GM19351 (cell line): ENCODE data around the gene TRPM2.
"Not testable (repeated sequence)": the region's sequence is repeated elsewhere in the genome, so short reads cannot be mapped to it uniquely, and the experiment has no call there.

Experiments used
- ATAC-seq: cut with Tn5 transposase; IDR thresholded peaks from one replicate; pipeline ENCODE4 v1.9.1; 2021; ENCODE audit warnings: mild to moderate bottlenecking, moderate library complexity; ENCODE audit not compliant: unreplicated experiment

Gene TRPM2

GRCh38 chr21:44405948-44406872, 52.8 kb downstream of the TRPM2 start:
- no peak for ATAC-seq

DNA sequence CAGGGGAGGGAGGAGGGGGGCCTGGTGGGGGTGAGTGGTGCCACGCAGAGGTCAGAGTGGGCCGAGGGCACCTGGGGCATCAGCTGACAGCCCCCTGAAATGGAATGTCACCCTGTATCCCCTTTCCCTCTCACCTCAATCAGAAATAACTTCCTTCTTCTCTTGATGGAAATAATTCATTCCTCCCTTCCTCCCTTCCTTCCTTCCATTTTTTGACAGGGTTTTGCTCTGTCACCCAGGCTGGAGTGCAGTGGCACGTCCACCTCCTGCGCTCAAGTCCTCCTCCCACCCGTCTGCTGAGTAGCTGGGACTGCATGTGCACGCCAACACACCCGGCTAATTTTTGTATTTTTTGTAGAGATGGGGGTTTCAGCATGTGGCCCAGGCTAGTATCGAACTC, 53.5 kb downstream of the TRPM2 start:
- ATAC-seq, result no peak

DNA sequence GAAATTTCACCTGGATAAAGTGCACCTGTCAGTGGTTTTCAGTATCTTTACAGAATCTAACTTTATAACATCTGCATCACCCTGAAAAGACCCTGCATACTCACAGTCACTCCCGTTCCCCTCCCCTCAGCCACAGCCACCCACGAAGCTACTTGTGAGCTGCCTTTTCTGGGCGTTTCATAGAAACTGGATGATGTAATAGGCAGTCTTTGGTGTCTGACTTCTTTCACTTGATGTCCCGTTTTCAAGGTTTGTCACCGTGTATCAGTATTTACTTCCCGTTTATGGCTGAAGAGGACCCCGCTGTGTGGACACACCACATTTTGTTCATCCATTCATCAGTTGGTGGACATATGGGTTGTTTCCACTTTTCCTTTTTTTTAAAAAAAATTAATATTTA, 54.1 kb downstream of the TRPM2 start:
- no peak for ATAC-seq

DNA sequence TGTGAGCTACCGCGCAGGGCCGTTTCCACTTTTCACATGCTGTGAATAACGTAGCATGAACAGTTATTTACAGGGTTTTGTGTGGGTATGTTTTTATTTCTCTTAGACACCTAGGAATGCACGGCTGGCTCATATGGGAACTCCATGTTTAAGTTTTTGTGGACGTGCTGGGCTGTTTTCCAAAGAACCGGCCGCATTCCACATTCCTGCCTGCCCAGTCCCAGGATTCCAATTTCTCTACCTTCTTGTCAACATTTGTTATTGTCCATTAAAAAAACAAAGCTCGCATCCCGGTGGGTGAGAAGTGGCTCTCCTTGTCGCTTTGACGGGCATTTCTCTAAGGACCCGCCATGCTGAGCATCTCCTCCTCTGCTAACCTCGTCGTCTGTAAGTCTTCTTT, 54.8 kb downstream of the TRPM2 start:
- no peak for ATAC-seq

- no peak for ATAC-seq
Observed at GRCh38 chr21:44413566-44414290, 60.3 kb downstream of the TRPM2 start.

- no peak for ATAC-seq
Observed at GRCh38 chr21:44414291-44415072, 61.1 kb downstream of the TRPM2 start.

DNA sequence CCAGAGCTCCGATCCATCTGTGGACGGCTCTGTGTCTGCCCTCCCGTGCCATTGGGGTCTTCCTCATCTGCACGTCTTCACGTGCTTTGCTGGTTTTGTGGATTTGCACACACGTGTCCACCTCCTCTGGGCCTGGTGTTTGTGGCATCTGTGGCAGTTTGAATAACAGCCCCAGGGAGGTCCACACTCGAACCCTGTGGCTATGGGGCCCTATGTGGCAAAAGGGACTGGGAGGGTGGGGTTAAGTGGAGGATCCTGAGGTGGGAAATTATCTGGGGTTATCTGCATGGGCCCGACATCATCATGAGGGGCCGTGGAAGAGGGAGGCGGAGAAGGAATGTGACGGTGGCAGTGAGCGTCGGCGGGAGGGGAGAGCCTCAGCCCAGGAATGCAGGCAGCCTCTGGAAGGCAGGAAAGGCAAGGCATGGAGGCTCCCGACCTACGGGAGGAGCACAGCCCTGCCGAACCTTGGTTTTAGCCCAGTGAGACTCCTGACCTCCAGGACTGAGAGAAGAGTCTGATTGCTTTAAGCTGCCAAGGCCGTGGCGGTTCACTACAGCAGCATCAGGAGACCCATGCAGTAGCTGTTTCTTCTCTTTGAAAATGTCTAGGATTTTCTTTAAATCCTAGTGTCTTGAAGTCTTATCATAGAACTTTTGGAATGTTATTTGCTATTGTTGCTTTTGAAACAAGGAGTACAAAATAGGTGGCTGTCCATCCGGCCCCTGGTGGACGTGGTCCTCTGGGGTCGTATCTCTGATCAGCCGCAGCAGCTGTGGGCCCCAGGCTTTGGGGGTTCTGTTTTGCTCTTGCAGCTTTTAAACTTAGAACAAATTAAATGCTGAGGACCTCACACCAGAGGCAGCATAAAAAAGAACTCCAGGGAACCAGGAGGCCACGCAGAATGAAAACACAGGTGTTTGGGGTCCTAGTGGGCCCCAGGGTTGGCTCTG, 61.9 kb downstream of the TRPM2 start:
- no peak for ATAC-seq

- no peak for ATAC-seq
Observed at GRCh38 chr21:44416193-44416592, 62.8 kb downstream of the TRPM2 start.

DNA sequence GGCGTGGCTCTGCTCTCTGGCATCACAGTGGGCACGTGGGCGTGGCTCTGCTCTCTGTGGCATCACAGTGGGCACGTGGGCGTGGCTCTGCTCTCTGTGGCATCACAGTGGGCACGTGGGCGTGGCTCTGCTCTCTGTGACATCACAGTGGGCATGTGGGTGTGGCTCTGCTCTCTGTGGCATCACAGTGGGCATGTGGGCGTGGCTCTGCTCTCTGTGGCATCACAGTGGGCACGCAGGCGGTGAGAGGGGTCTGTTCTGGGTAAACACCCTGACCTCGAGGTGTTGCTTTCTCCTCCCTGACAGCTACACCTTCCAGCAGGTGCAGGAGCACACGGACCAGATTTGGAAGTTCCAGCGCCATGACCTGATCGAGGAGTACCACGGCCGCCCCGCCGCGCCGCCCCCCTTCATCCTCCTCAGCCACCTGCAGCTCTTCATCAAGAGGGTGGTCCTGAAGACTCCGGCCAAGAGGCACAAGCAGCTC, 64.2 kb downstream of the TRPM2 start:
- ATAC-seq, result not testable (repeated sequence)

DNA sequence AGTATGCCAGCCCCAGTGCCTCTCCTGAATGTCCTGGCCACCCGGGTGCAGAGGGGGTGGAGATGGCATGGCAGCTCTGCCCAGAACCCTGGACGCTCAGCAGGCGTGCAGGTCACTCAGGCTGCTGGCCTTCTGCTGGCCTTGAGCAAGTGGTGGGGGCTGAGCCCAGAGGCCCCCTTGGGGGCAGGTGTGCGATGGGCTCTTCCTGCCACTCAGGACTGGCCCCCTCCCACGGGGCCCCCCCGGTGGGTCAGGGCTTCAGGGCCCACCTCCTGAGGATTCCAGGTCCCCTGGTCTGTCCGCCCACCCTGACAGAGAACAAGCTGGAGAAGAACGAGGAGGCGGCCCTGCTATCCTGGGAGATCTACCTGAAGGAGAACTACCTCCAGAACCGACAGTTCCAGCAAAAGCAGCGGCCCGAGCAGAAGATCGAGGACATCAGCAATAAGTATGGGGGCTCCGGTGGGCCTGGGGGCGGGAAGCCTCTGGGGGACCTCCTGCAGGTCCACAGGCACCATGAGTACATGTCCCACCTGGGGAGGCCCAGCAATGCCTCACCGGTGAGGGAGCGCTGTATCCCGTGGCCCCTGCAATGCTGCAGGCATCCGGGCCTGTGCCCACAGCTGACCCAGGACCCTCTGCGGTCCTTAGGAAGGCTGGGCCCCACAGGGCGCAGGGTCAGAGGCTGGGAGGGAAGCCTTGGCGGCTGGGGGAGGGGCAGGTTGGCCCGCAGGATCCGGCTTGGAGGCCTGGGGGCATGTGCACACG, 64.9 kb downstream of the TRPM2 start:
- no peak for ATAC-seq

GRCh38 chr21:44418876-44419230, 65.4 kb downstream of the TRPM2 start:
- ATAC-seq, result no peak

- no peak for ATAC-seq
Observed at GRCh38 chr21:44419679-44420078, 66.3 kb downstream of the TRPM2 start.

- ATAC-seq, result no peak
Observed at GRCh38 chr21:44420416-44421205, 67.2 kb downstream of the TRPM2 start.

DNA sequence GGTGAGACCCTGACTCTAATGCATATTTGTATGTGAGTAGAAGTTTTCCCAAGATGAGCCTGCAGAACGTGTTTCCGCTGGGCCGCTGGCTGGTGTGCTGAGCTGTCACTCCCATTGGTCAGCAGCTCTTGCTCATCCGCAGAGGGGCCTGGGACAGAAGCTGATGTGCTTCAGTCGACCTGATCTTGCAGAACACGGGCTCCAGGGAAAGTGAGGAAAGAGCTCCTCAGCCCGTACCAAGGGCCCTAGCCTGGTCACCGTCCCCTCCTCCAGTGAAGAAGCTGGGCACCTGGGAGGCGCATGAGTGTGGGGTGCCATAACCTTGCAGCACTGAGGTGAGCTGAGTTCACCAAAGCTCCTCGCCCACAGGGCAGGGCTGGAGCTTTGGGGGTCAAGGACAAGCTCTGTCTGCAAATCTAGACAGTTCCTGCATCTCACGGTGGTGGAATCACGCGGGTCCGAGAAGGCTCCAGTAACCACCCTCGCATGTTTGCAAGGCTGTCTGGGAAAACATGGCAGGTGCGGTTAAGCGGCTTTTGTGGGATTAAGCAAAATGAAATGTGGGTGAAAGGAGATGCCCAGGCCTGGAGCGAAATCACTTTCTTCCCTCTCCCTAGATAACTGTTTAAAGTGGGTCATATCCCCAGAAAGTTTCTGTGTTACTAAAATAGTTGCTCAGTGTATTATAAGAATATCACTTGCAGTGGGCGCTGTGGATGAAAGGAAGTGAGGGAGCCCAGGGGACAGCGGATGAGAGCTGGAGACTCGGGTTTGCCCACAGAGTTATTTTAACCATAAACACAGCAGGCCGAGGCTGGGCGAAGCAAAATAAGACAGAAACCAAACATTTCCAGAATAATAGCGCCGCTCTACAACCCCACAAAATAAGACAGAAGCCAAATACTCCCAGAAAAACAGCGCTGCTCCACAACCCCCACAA, 68.8 kb downstream of the TRPM2 start:
- ATAC-seq, result no peak

- no peak for ATAC-seq
Observed at GRCh38 chr21:44423312-44423821, 69.9 kb downstream of the TRPM2 start.

- no peak for ATAC-seq
Observed at GRCh38 chr21:44423941-44424607, 70.7 kb downstream of the TRPM2 start.
